ENCODE results near the gene SRSF3. TPM values are rescaled to one million over a fixed set of nuclear protein-coding genes. Genes with fewer than 3 reads are reported as not detected.

SRSF3 gene
- total RNA-seq, 1 experiment from 2014 or later, result 425 TPM

DNA sequence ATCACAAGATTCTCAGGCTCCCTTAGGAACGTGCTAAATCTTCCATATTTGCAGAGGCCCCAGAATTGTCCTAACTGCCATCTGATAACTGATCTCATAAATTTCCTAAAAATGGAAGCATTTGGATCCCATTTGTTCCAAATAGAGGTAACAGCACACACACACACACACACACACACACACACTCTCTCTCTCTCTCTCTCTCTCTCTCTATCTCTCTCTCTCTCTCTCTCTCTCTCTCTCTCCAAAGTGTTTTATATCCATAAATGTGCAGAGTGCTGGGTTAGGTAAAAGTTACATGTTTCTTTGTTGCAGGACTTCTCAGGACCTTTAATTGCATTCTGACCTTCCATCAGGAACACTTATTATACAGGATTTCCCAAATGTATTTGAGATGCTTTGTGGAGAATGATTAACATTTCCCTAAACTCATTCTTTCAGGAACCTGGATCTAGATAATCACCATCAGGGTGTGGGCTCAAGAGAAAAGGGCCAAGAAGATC, 38.4 kb upstream of the SRSF3 start:
- no peaks in the 10 kb centered on the region for H3K9me3 ChIP-seq
- no peaks in the 10 kb centered on the region for H3K4me1 ChIP-seq
- no peak for DNase-seq
- no peaks in the 10 kb centered on the region for H3K27me3 ChIP-seq (replicated peaks; ENCODE audit: control insufficient read depth, insufficient read depth, low read length)
- Mint-ChIP-seq H3K4me1 (ENCODE audit: low read depth, unreplicated experiment) (peaks cover 6% of the 10 kb centered on the region), H3K4me3 (ENCODE audit: unreplicated experiment) (no peak overlapping the region), H3K27ac (ENCODE audit: unreplicated experiment) (no peak overlapping the region), H3K9me3 (ENCODE audit: unreplicated experiment) (no peaks in the 10 kb centered on the region), H3K27me3 (ENCODE audit: insufficient read depth, unreplicated experiment) (no peaks in the 10 kb centered on the region), H3K36me3 (ENCODE audit: insufficient read depth, unreplicated experiment) (no peaks in the 10 kb centered on the region)
- CTCF ChIA-PET, result no interaction called here
- H3K4me3 ChIP-seq (ENCODE audit: low read depth, low read length), result no peak overlapping the region
- H3K36me3 ChIP-seq (ENCODE audit: control insufficient read depth, insufficient read depth, low read length), result no peaks in the 10 kb centered on the region
- intact Hi-C loops (cut with micrococcal nuclease; ENCODE audit: unreplicated experiment), result no loop called here
- TF ChIP-seq CTCF (IDR thresholded peaks at IDR 0.05; ENCODE audit: insufficient read depth in 1 of 2, low read depth in 1 of 2, low read length in 1 of 2, severe bottlenecking in 1 of 2, unreplicated experiment in 1 of 2), result no peak
- no TSS peak for BruUV-seq (replicated peaks)
- POLR2A ChIA-PET, result no interaction called here

- Mint-ChIP-seq H3K4me1 (ENCODE audit: low read depth, unreplicated experiment) (peaks cover 6% of the 10 kb centered on the region), H3K27ac (ENCODE audit: unreplicated experiment) (no peak overlapping the region), H3K27me3 (ENCODE audit: insufficient read depth, unreplicated experiment) (no peaks in the 10 kb centered on the region), H3K9me3 (ENCODE audit: unreplicated experiment) (no peaks in the 10 kb centered on the region), H3K36me3 (ENCODE audit: insufficient read depth, unreplicated experiment) (no peaks in the 10 kb centered on the region), H3K4me3 (ENCODE audit: unreplicated experiment) (no peak overlapping the region)
- BruUV-seq (replicated peaks), result no TSS peak
- DNase-seq, result no peak
- ChIA-PET POLR2A (interaction anchor here (0.6 kb wide), 1 partner anchor 21 kb away, joined by 7 read pairs; no protein-coding TSS in a partner anchor), CTCF (no interaction called here)
- no peak overlapping the region for H3K4me3 ChIP-seq (ENCODE audit: low read depth, low read length)
- no peaks in the 10 kb centered on the region for H3K27me3 ChIP-seq (replicated peaks; ENCODE audit: control insufficient read depth, insufficient read depth, low read length)
- intact Hi-C loops (cut with micrococcal nuclease; ENCODE audit: unreplicated experiment), result no loop called here
- H3K9me3 ChIP-seq, result no peaks in the 10 kb centered on the region
- H3K36me3 ChIP-seq (ENCODE audit: control insufficient read depth, insufficient read depth, low read length), result no peaks in the 10 kb centered on the region
- TF ChIP-seq CTCF (IDR thresholded peaks at IDR 0.05; ENCODE audit: insufficient read depth in 1 of 2, low read depth in 1 of 2, low read length in 1 of 2, severe bottlenecking in 1 of 2, unreplicated experiment in 1 of 2), result no peak
- H3K4me1 ChIP-seq, result no peaks in the 10 kb centered on the region
Measured at GRCh38 chr6:36556281-36556680, 37.9 kb upstream of the SRSF3 start.

DNA sequence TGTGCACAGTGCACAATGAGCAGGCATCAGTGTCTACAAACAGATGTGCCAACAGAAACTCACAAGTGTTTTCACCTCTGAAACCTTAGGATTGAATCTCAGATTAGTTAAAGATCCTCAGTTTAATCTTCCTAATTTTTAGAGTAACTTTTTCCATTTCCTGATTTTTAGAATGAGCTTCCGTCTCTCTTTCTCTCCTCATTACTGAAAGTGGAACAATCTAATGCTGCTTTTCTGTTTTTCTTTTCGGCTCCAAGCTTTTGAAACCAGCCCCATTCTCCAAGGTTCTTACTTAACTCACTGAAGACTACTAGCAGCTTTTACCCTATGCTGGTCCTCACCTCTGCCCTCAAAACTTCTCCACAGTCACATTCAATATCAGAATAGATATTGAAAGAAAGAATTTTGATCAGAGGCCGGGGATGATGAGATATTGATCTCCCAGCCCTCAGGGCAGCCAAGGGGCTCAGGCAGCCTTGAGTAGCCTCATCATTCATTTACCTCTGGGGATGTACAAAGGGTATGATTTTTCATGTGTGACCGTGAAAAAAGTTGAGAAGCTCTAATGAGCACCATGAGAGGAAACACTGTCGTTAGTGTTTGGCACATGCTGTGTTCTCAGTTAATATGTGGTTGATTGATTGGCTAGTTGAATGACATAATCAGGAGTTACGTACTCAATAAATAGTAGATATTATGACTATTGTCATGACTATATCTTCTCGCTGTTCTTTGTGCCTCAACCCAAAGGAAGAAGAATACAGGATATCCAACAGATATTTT, 35.0 kb upstream of the SRSF3 start:
- BruUV-seq (replicated peaks), result no TSS peak
- Mint-ChIP-seq H3K27ac (ENCODE audit: unreplicated experiment) (no peak overlapping the region), H3K9me3 (ENCODE audit: unreplicated experiment) (no peaks in the 10 kb centered on the region), H3K4me1 (ENCODE audit: low read depth, unreplicated experiment) (peaks cover 23% of the 10 kb centered on the region), H3K4me3 (ENCODE audit: unreplicated experiment) (no peak overlapping the region), H3K27me3 (ENCODE audit: insufficient read depth, unreplicated experiment) (no peaks in the 10 kb centered on the region), H3K36me3 (ENCODE audit: insufficient read depth, unreplicated experiment) (no peaks in the 10 kb centered on the region)
- H3K4me1 ChIP-seq, result 0 out of 2 replicates have a peak, but pooled peaks cover 6% of the 10 kb centered on the region
- DNase-seq, result no peak
- no peaks in the 10 kb centered on the region for H3K9me3 ChIP-seq
- TF ChIP-seq CTCF (IDR thresholded peaks at IDR 0.05; ENCODE audit: insufficient read depth in 1 of 2, low read depth in 1 of 2, low read length in 1 of 2, severe bottlenecking in 1 of 2, unreplicated experiment in 1 of 2), result no peak
- POLR2A ChIA-PET, result no interaction called here
- H3K36me3 ChIP-seq (ENCODE audit: control insufficient read depth, insufficient read depth, low read length), result no peaks in the 10 kb centered on the region
- intact Hi-C loops (cut with micrococcal nuclease; ENCODE audit: unreplicated experiment), result no loop called here
- no peaks in the 10 kb centered on the region for H3K27me3 ChIP-seq (replicated peaks; ENCODE audit: control insufficient read depth, insufficient read depth, low read length)
- no peak overlapping the region for H3K4me3 ChIP-seq (ENCODE audit: low read depth, low read length)
- CTCF ChIA-PET, result no interaction called here
